ENCODE data around the gene NEU4.
"Not testable (repeated sequence)": the region's sequence is repeated elsewhere in the genome, so short reads cannot be mapped to it uniquely, and the experiment has no call there.

The NEU4 gene

GRCh38 chr2:241798631-241799521, 10.1 kb upstream of the NEU4 start:
- no peak for DNase-seq (ENCODE audit: low read depth, low spot score)

- DNase-seq (ENCODE audit: low read depth, low spot score), result no peak
Measured at GRCh38 chr2:241799522-241800197, 9.3 kb upstream of the NEU4 start.

DNA sequence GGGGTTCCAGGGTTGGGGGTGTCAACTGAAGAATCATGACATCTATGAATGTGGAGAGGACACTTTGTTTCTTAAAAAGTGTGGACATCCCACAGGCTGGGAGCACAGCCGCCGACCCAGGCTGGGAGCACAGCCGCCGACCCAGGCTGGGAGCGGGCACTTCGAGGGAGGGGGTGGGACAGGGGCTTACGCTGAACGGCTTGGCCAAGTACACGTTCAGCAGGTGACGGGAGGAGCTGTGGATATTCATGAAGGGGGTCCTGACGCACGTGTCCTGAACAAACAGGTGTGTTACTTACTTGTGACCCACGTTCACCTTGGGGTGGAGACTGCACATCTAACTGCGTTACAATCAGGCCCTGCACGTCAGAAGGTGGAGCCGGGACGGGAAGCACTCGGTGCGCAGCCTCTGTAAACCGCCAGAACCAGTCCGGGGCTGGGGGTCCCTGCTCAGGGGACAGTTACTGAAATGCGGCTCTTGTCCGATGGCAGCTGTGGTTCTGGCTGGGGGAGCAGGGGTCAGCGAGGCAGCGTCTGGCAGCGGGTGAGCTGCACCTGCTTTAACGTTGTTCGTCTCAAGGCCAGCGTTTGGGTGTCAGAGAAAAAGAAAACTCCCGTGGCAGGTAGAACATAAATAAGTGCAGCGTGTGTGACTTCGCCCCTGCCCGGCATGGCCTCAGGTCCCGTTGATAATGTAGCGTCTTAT, 8.6 kb upstream of the NEU4 start:
- DNase-seq (ENCODE audit: low read depth, low spot score), result not testable (repeated sequence)

GRCh38 chr2:241801611-241802420, 7.2 kb upstream of the NEU4 start:
- DNase-seq (ENCODE audit: low read depth, low spot score), result no peak

DNA sequence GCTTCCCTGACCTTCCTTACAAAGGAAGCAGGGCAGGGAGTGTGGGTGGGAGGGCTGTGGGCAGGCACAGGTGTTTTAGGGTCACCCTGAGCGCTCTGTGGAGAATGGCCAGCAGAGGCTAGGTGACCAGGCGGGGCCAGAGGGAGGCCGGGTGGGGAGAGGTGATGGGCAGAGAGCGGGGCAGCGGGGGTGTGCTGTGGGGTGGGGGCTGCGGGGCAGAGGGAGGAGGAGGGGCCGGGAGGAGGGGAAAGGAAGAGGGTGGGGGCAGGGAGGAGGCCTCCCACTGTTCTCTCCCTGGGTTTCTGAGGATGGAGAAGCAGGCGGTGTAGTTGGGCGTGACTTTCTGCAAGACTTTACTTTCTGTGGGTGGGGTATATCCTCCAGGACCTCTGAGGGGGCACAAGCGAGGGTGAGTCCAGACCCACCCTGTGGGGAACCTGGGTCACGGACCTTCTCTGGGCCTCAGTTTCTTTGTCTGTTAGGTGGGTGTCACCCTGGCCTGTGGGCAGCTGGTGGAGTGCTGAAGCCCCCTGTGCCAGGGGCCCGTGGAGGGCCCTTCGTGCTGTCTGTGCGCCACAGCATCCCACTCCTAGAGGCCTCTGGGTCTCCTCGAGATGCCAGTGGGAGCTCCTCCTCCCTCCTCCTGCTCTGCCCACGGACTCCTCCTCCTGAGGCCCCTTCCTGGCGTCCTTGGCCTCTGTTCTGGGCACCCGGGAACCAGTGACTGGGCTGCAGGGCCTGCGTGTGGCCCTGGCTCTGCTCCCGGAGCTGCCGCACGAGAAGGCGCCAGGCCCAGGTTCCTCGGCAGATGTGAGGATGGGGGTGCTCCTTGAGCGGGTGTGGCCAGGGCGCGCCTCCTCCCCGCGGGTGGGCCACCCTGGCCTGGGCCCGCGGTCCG, 6.3 kb upstream of the NEU4 start:
- DNase-seq (ENCODE audit: low read depth, low spot score), result no peak

- DNase-seq (ENCODE audit: low read depth, low spot score), result no peak
Measured at GRCh38 chr2:241803387-241804325, 5.3 kb upstream of the NEU4 start.

GRCh38 chr2:241804326-241805229, 4.4 kb upstream of the NEU4 start:
- DNase-seq (ENCODE audit: low read depth, low spot score), result no peak

DNA sequence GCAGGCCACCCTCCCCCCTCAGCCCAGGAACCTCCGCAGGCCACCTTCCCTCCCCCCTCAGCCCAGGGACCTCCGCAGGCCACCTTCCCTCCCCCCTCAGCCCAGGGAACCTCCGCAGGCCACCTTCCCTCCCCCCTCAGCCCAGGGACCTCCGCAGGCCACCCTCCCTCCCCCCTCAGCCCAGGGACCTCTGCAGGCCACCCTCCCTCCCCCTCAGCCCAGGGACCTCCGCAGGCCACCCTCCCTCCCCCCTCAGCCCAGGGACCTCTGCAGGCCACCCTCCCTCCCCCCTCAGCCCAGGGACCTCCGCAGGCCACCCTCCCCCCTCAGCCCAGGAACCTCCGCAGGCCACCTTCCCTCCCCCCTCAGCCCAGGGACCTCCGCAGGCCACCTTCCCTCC, 2.8 kb upstream of the NEU4 start:
- DNase-seq (ENCODE audit: low read depth, low spot score), result not testable (repeated sequence)

DNA sequence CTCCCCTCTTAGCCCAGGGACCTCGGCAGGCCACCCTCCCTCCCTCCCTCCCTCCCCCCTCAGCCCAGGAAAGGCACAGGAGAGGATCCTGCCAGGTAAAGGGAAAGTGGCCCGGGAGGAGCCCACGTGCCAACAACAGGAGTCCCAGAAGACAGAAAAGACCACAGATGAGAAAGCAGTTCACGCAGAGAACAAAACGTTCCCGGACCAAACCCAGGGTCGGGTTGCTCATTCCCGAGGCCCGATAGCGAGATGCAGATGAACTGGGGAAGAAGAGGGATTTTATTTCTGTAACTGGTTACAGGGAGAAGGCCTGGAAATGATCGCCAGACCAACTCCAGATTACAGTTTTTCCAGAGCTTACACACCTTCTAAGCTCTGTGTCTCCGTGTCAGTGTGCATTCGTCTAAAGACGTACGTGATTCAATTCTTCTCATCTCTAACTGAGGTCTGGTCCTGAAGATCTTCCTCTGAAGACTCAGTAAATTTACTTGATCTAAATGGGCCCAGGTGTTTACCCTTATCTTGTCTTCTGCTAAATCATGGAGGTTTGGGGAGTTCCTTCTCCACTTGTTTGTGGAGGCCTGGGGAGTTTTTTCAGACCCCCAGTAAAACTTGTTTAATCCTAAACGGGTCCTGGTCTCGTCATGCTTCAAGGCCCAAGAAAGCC, 807 bp upstream of the NEU4 start:
- DNase-seq (ENCODE audit: low read depth, low spot score), result no peak

DNA sequence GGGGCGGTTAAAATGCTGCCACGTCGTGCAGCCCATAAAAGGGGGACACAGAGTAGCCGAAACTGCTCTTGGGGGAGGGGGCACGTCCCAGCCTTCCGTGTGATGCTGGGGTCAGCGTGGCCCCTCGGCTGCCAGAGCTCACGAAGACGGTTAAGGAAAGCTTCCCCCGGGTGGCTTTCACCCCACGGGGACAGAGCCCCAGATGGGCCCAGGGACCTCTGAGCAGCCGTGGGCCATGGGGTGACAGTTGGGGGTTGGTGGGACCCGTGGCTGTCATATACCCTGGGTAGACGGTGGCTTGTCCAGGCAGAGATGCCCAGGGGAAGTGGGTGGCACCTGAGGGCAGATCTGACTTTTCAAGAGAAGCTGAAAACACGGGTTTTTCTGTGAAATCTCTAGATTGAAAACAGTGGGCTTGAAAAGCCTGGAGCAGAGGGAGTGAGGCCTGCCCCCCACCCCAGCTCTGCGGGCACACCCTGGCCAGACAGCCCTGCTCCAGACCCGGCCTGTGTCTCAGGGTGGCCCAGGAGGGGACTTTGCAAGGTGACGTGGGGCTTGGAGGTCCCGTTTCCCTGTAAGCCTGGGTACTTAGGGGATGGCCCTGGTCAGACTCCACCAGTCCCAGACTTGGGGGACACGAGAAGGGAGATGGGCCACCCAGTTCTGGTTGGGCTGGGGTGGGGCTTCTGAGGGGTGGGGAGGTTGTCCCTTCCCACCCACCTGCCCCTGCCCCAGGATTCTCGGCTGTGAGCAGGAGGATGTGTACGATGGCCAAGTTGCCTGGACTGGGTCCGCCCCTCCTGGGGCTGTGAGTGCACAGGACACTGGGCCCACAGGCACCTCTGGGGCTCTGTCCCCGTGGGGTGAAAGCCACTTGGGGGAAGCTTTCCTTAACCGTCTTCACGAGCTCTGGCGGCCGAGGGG, 652 bp downstream of the NEU4 start:
- DNase-seq (ENCODE audit: low read depth, low spot score), result no peak

GRCh38 chr2:241810307-241811200, 1.6 kb downstream of the NEU4 start:
- DNase-seq (ENCODE audit: low read depth, low spot score), result no peak

DNA sequence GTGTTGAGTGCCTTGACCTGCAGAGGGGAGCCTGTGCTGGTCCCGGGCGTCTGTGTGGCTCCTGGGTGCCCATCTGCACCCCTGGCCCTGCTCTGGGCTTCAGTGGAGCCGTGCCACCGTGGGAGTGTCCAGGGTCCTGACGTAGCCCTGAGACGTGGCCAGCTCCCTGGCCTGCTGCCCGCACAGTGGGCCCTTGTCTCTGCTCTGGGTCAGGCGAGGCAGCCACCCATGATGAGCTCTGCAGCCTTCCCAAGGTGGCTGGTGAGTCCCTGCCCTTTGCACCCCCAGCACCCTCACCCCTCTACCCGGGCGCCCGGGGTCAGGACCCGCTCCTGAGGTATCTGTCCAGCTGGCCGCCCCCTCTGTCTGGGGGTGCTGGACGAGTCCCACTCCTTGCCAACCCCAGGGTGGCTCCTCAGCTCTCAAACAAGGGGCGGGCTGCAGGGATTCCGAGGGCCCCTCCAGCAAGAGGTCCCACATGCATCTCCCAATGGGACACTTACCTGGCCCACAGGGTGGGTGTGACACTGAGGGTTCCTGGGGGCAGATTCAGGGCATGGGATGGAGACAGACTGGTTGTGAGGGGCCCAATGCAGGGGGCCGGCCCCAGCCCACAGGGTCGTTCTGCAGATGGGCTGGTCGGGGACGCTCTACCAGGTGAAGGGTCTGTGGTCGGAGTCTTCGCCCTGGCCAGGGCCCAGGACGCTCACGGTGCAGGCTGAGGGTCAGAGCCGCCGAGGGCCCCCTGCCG, 2.4 kb downstream of the NEU4 start:
- no peak for DNase-seq (ENCODE audit: low read depth, low spot score)

GRCh38 chr2:241811952-241812729, 3.1 kb downstream of the NEU4 start:
- no peak for DNase-seq (ENCODE audit: low read depth, low spot score)
